Activated T-cell treated with anti-CD3 and anti-CD28 coated beads for 1 hour (primary cell): ENCODE results near the gene RGS7BP.

Experiments
- DNase-seq: peaks from one replicate; pipeline ENCODE4 v3.0.0-alpha.2; 2020; ENCODE audit warnings: low read depth

Gene RGS7BP

GRCh38 chr5:64505769-64506566 is at the start of gene RGS7BP:
RGS7BP (plus strand) TSS chr5:64506015; CDS start chr5:64506625, 610 bp downstream.
- no peak for DNase-seq

GRCh38 chr5:64457846-64458245 is 48.0 kb upstream of the RGS7BP start:
- no peak for DNase-seq

- DNase-seq, result no peak
Measured at GRCh38 chr5:64458948-64459347, 46.9 kb upstream of the RGS7BP start.

- DNase-seq, result no peak
Measured at GRCh38 chr5:64462391-64462790, 43.4 kb upstream of the RGS7BP start.

- no peak for DNase-seq
Measured at GRCh38 chr5:64486163-64486562, 19.7 kb upstream of the RGS7BP start.

DNA sequence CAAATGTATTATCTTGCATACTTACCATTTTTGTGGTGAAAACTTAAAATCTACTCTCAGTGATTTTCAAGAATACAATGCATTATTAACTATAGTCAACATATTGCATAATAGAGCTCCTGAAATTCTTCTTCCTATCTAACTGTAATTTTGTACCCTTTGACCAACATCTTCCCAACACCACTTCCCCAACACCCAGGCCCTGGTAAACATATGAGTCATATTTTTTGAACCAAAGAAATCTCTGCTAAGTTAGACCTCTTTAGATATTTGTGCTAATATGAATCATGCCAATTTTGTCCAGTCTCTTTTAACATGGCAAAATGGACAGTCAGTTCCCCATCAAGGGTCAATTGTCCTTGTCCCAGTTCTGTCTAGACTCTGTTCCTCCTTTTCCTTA is 18.5 kb upstream of the RGS7BP start:
- DNase-seq, result no peak

GRCh38 chr5:64489857-64490256 is 16.0 kb upstream of the RGS7BP start:
- no peak for DNase-seq

DNA sequence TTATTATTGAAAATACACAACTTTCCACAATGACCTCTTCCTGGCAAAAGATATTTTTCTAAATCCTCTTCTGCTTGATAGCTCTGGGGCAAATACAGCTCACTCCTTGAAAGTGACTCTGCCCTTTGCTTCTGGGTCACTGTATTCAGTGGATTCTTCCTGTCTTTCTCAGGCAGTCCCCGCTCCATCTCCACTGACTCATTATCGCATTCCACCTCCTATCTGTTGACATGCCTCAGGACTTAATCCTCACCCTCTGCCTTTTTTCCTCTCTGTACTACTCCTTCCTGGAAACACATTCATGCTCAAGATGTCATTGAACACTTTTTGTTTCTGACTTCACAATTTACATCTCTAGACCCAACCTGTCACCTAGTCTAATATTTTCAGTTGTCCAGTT is 8.4 kb upstream of the RGS7BP start:
- no peak for DNase-seq

- DNase-seq, result no peak
Measured at GRCh38 chr5:64502196-64502595, 3.6 kb upstream of the RGS7BP start.

- DNase-seq, result no peak
Measured at GRCh38 chr5:64506567-64507263, 900 bp downstream of the RGS7BP start.

DNA sequence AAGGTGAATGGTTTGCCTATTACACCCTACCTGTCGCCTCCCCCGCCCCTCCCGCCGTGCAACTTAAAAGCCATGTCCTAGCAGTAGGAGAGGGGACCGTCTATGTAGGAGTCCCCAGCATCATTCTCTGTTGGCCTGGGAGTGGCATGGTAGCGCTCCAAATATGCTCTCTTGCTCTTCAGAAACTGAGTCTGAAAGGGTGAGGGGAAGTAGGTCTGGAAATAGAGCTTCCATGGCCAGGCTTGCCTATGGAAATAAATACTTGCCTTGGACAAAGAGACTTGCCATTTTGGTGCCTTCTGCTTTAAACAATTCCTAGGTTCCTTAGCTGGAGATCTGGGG is 1.4 kb downstream of the RGS7BP start:
- no peak for DNase-seq

GRCh38 chr5:64509828-64510227 is 4.0 kb downstream of the RGS7BP start:
- no peak for DNase-seq

GRCh38 chr5:64513492-64513891 is 7.7 kb downstream of the RGS7BP start:
- no peak for DNase-seq

- DNase-seq, result no peak
Measured at GRCh38 chr5:64514612-64515011, 8.8 kb downstream of the RGS7BP start.

GRCh38 chr5:64516216-64516615 is 10.4 kb downstream of the RGS7BP start:
- no peak for DNase-seq

GRCh38 chr5:64518793-64519192 is 13.0 kb downstream of the RGS7BP start:
- DNase-seq, result no peak

GRCh38 chr5:64519263-64519662 is 13.4 kb downstream of the RGS7BP start:
- DNase-seq, result no peak

DNA sequence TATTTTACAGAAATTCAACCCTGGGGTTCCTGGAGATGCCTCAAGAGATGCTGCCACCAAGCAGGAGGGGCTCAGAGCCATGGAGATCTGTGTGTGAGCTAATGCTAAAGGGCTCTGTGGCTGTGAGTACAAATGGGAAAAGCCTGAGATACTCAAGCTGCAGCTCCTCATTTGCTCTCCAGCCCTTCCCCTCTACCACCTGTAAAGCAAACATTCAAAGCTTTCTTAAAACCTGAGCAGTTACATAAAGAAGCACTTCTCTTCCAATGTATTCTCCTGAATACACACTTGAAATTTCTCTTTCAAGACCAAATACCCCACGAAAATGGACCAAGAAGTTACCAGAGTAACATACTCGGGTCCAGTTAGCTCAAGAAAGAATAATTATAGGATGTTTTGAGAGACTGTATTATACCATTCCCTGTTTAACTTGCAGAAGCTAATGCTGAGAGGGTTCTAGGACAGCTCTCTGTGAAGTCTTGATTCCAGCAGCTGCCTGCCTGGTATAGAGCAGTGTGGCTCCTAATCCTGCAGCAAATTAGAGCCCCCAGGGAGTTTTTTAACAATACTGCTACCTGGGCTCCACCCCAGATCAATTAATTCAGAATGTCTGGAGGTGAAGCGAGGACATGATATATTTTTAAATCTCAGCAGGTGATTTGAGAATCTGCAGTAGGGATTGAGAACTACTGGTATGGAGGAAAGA is 21.1 kb downstream of the RGS7BP start:
- no peak for DNase-seq

DNA sequence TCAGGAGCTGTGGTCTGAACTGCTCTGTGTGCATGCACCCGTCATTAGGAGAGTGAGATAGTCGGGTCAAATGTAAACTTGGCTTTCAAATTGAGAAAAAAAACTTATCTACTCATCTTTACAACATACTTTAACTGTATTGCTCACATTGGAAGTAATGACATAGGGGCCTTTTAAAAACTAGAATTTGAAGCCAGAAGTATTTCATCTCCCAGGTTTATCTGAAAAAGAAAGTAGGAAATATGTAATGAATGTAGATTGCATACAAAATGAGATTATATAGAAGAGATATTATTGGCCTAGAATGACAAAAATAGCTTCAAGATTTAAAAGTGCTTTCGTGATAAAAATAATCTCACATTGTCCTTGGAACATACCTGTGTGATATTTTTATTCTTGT is 24.3 kb downstream of the RGS7BP start:
- no peak for DNase-seq

DNA sequence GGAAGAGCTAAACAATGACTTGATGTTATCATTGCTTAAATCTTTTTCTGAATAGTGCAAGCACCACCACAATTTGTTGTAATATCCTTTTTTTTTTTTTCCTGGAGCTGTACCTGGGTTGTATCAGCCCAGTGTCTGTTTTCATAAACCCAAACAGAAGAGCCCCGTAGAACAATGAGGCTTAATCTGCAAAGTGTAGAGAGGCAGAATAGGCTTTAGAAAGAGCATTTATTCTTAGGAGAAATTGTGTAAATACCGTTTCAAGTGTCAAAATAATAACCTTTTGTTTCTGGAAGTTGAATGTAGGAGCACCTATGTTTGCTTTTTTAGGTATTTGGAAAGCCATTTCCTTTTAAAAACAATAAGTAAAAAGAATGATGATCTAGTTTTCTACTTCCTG is 26.4 kb downstream of the RGS7BP start:
- DNase-seq, result no peak

DNA sequence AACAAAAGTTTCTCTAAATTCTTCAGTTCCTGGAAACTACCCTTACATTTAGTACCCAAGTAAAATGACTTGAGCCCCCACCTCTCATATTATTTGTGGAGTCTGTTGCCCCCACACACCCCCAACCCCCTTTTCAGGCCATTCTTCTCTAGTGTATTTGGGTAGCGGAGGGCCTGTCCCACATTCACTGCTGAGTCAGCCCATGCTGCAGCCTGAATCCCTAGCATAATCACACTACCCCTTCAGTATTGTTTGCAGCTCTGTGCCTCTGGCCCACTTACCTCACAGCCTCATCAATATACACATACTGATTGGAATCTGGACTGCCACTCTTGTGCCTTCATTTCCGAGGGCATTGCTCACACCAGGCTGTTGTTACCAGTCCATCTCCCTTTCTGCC is 26.8 kb downstream of the RGS7BP start:
- DNase-seq, result no peak

GRCh38 chr5:64534033-64534432 is 28.2 kb downstream of the RGS7BP start:
- no peak for DNase-seq

DNA sequence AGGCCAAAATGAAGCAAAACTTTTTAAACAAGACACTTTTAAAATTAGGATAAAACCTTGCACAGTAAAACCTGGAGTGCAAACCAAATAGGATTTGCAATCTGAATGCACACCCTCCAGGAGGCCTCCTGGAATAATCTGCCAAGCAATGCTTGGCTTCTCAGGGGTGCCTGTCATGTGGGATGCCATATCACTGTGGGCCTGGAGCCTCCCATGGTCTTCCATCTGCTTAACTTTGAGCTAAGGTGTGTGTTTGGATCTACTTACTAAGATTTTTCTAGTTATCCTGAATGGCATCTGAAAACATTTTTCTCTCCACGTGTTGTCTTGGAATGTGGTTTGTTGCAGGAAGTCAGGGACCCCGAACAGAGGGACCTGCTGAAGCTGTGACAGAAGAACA is 52.1 kb downstream of the RGS7BP start:
- DNase-seq, result no peak
